Measurements from ENCODE around the gene OTUD1. TPM values are rescaled to one million over a fixed set of nuclear protein-coding genes. Genes with fewer than 3 reads are reported as not detected.

Gene OTUD1
- total RNA-seq, 4 donors from 2014 or later: 9.3 to 19.1 (median 11.4) TPM

GRCh38 chr10:23432639-23433038, 6.2 kb upstream of the OTUD1 start:
- intact Hi-C loops (cut with DNase I): loop anchor here (10.0 kb wide), 1 partner anchor 338 kb away; the partner anchor contains the start of gene MSRB2
- 68% methylated on average over 3 of the region's 3 CpGs for WGBS
- DNase-seq (ENCODE audit: extremely low spot score): no peak

GRCh38 chr10:23433701-23434100, 5.2 kb upstream of the OTUD1 start:
- Histone ChIP-seq H3K4me3 (no peak overlapping the region), H3K4me1 (peaks cover 0 to 7% (median 6%) of the 10 kb centered on the region in 4 donors), H3K36me3 (no peaks in the 10 kb centered on the region), H3K27me3 (no peaks in the 10 kb centered on the region), H3K9me3 (no peaks in the 10 kb centered on the region), H3K27ac (replicated peaks in 1 of 4) (no peak overlapping the region)
- DNase-seq (ENCODE audit: extremely low spot score): no peak
- TF ChIP-seq POLR2AphosphoS5 (IDR thresholded peaks at IDR 0.05): no peak
- no peak for TF ChIP-seq POLR2A (IDR thresholded peaks at IDR 0.05; ENCODE audit: low read depth)
- TF ChIP-seq EP300 (IDR thresholded peaks at IDR 0.05): no peak
- no peak for TF ChIP-seq CTCF (IDR thresholded peaks at IDR 0.05)
- 79% methylated on average over 2 of the region's 2 CpGs for WGBS
- intact Hi-C loops (cut with DNase I): loop anchor here (10.0 kb wide), 1 partner anchor 339 kb away; the partner anchor contains the start of gene MSRB2

More at GRCh38 chr10:23432639-23433038, 6.2 kb upstream of the OTUD1 start:
- no peak overlapping the region for H3K27ac ChIP-seq (replicated peaks in 1 of 4)
- H3K9me3 ChIP-seq: no peaks in the 10 kb centered on the region
- no peak overlapping the region for H3K4me3 ChIP-seq
- H3K4me1 ChIP-seq: no peaks in the 10 kb centered on the region
- H3K27me3 ChIP-seq: no peaks in the 10 kb centered on the region
- H3K36me3 ChIP-seq: no peaks in the 10 kb centered on the region
- TF ChIP-seq CTCF (IDR thresholded peaks at IDR 0.05): no peak
- no peak for TF ChIP-seq POLR2AphosphoS5 (IDR thresholded peaks at IDR 0.05)
- no peak for TF ChIP-seq POLR2A (IDR thresholded peaks at IDR 0.05; ENCODE audit: low read depth)
- TF ChIP-seq EP300 (IDR thresholded peaks at IDR 0.05): no peak

GRCh38 chr10:23435378-23435777, 3.5 kb upstream of the OTUD1 start:
- DNase-seq (ENCODE audit: extremely low spot score): no peak
- intact Hi-C loops (cut with DNase I): loop anchor here (10.0 kb wide), 1 partner anchor 341 kb away; the partner anchor contains the start of gene MSRB2
- H3K27me3 ChIP-seq: no peaks in the 10 kb centered on the region
- peaks cover 0 to 9% (median 6%) of the 10 kb centered on the region in 4 donors for H3K4me1 ChIP-seq
- no peaks in the 10 kb centered on the region for H3K36me3 ChIP-seq
- WGBS: 80% methylated on average over 1 of the region's 1 CpG
- H3K27ac ChIP-seq (replicated peaks in 1 of 4): no peak overlapping the region
- no peak for TF ChIP-seq POLR2A (IDR thresholded peaks at IDR 0.05; ENCODE audit: low read depth)
- no peak for TF ChIP-seq EP300 (IDR thresholded peaks at IDR 0.05)
- TF ChIP-seq CTCF (IDR thresholded peaks at IDR 0.05): no peak
- TF ChIP-seq POLR2AphosphoS5 (IDR thresholded peaks at IDR 0.05): no peak
- no peaks in the 10 kb centered on the region for H3K9me3 ChIP-seq
- H3K4me3 ChIP-seq: no peak overlapping the region

GRCh38 chr10:23436983-23437382, 1.9 kb upstream of the OTUD1 start:
- H3K27ac ChIP-seq (replicated peaks in 1 of 4): no peak overlapping the region
- intact Hi-C loops (cut with DNase I): loop anchor here (10.0 kb wide), 1 partner anchor 342 kb away; the partner anchor contains the start of gene MSRB2
- H3K4me3 ChIP-seq: no peak overlapping the region
- DNase-seq (ENCODE audit: extremely low spot score): peak; percentile 37
- no peaks in the 10 kb centered on the region for H3K9me3 ChIP-seq
- WGBS: 72% methylated on average over 4 of the region's 4 CpGs
- no peaks in the 10 kb centered on the region for H3K36me3 ChIP-seq
- peaks cover 10 to 25% (median 17%) of the 10 kb centered on the region in 4 donors for H3K4me1 ChIP-seq
- H3K27me3 ChIP-seq: no peaks in the 10 kb centered on the region
- TF ChIP-seq EP300 (IDR thresholded peaks at IDR 0.05) (no peak), POLR2A (IDR thresholded peaks at IDR 0.05; ENCODE audit: low read depth) (no peak), POLR2AphosphoS5 (IDR thresholded peaks at IDR 0.05) (no peak), CTCF (IDR thresholded peaks at IDR 0.05) (no peak)
